Non-pigmented ciliary epithelial cell (primary cell): ENCODE measurements around the gene PHTF2.

Source experiments
- DNase-seq: peaks from one replicate; pipeline ENCODE4 v3.0.0-alpha.2; 2010; ENCODE audit warnings: low read depth

Gene PHTF2

GRCh38 chr7:77877791-77878190 is 79.2 kb downstream of the PHTF2 start:
- peak; percentile 27 for DNase-seq

DNA sequence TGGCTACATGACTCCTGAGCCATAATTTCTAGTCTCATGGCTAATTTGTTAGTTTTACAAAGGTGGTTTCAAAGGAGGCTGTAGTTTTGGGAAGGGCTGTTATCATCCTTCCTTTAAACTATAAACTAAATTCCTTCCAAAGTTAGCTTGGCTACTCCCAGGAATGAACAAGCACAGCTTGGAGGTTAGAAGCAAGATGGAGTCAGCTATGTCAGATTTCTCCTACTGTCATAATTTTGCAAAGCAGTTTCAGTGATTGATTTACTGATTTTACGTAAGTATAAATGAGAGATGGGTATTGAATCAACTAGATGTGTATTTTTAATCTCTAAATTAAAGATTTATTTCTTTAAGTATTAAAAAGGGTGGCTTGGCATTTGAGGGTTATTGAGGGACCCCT is 79.9 kb downstream of the PHTF2 start:
- DNase-seq, result no peak

- no peak for DNase-seq
These were observed 80.7 kb downstream of the PHTF2 start for GRCh38 chr7:77879272-77879671.

GRCh38 chr7:77881871-77882270 is 83.3 kb downstream of the PHTF2 start:
- no peak for DNase-seq

GRCh38 chr7:77885155-77885554 is 86.6 kb downstream of the PHTF2 start:
- DNase-seq, result no peak

DNA sequence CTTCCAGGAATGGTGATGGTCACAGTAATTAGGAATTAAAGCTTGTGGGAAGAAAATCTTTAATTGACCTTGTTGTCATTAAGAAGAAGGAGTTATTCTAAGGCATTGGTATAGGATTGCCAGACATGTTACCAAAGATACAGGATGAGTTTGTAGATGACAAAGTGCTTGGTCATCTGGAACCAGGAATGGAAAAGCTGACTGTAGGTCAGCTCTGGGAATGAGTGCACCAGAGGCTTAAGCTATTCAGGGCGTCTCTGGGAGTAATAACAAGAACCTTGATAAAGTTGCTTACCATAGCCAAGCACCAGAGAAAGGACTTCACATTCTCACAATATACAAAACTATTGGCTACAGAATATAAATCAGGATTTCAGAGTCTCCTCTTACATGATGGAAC is 89.0 kb downstream of the PHTF2 start:
- DNase-seq, result peak; percentile 58

GRCh38 chr7:77888998-77889397 is 90.4 kb downstream of the PHTF2 start:
- DNase-seq, result no peak

- no peak for DNase-seq
These were observed 95.2 kb downstream of the PHTF2 start for GRCh38 chr7:77893813-77894212.

DNA sequence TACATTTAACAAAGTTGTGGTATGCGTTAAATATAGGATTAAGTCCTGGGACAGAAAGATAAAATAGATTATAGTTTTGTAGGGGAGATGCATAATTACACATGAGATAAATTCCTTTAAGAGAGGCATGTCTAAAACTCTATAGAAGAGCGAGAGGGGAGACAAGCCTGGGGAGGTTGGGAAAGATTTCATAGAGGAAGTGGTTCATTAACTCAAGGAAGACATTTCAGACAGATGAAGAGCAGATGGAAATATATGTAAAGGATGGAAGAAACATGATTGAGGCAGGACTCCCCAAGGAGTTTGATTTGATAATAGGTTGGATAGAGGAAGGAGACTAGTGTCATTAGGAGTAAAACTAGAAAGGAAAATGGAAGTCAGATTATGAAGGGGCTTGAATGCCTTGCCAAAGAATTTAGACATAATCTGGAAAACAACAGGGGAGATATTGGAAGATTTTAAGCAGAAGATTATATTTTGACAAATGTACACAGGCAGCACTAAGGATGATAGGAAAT is 96.1 kb downstream of the PHTF2 start:
- DNase-seq, result no peak

DNA sequence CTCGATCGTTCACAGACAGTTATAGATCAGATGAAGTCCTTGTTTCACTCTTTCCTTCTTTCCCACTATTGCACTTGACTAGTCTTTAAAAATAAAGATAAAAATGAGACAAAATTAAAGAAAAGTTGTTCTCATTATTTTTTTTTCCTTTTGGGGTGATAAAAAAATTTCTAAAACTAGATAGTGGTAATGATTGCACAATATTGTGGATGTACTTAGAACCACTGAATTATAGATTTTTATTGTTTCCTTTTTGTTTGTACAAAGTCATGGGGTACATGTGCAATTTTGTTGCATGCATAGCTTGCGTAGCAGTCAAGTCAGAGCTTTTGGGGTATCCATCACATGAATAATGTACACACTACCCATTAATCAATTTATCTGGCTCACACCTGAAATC is 97.3 kb downstream of the PHTF2 start:
- DNase-seq, result no peak

- DNase-seq, result no peak
These were observed 98.5 kb downstream of the PHTF2 start for GRCh38 chr7:77897004-77897547.

DNA sequence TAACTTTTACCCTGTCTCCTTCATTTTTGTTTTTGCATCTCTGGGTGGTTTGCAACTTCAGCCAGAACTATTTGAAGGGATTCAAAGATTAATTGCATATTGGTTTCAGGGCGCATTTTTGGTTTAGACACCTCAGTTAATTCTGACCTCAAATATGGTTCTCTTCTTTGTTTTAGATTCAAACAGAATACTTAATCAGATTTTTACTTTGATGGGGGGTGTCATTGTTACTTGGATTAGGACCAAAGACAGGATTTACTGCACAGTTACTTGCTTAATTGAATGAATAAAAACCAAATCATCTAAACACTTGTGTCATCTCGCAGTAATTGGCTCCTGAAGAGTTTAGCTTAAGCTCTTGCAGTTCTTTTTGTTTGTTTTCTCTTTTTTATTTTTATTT is 100.9 kb downstream of the PHTF2 start:
- no peak for DNase-seq

DNA sequence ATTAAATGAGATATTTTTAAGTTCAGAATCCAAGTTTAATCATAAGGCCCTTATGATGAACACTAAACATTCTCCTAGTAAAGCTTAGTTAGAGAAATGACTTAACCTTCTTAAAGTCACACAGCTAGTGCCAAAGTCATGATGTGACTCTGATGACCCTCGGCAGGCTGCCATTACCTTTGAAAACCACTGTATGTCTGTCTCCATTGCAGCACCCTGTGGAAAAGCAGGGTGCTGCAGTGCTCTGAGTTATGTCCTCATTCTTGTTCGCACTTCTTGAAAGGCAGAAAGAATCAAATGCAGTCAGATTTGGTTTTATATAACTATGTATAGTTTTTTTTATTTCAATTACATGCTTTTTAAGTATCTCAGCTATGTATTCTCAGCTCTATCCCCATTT is 105.0 kb downstream of the PHTF2 start:
- DNase-seq, result no peak

DNA sequence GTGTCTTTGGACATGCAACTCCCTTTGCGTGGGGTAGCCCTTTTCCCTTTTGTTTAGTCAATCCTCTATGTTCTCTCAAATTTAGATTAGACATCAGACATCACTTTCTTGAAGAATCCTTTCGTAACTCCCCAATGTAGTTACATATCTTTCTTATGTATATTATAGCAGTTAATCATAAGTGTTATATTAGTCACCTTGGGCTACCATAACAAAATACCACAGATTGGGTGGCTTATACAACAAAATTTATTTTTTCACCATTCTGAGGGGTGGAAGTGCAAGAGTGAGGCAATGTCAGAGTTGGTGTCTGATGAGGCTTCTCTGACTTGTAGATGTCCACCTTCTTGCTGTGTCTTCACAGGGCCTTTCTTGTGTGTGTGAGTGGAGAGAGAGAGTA is 105.7 kb downstream of the PHTF2 start:
- DNase-seq, result no peak

DNA sequence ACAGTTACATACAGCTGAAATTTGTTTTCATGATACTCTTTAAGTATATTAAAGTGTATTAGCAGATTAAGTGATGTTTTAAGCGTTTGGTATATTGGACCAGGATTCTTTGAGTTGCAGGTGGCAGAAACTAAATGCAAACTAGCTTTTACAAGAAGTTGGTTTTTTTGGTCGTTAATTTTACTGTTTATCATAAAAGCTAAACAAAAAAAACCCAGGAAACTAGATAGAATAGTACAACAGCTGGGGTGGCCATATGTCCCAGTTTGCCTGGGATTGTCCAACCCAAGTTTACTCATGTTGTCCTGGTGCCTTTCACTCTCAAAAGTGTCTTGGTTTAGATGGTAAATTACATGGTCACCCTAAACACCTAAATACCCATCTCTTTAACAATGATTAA is 108.7 kb downstream of the PHTF2 start:
- DNase-seq, result no peak

DNA sequence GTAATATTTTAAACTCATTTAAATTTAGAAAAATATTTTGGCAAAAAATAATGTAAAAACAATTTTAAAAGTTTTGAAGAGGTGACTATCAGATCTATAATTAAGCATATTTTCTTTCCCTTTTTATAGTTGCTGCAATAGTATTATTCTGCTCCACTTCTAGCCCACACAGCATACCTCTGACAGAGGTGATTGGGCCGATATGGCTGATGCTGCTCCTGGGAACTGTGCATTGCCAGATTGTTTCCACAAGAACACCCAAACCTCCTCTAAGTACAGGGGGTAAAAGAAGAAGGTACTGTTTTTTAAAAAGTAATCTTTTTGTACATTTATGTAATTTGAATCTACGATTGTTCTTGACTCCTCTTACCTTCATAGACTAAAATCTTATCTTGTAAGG is 110.1 kb downstream of the PHTF2 start:
- no peak for DNase-seq

GRCh38 chr7:77910124-77910523 is 111.6 kb downstream of the PHTF2 start:
- no peak for DNase-seq

GRCh38 chr7:77912293-77912692 is 113.7 kb downstream of the PHTF2 start:
- DNase-seq, result no peak

- DNase-seq, result no peak
These were observed 115.5 kb downstream of the PHTF2 start for GRCh38 chr7:77913977-77914607.

GRCh38 chr7:77917500-77918262 is 119.1 kb downstream of the PHTF2 start:
- no peak for DNase-seq

DNA sequence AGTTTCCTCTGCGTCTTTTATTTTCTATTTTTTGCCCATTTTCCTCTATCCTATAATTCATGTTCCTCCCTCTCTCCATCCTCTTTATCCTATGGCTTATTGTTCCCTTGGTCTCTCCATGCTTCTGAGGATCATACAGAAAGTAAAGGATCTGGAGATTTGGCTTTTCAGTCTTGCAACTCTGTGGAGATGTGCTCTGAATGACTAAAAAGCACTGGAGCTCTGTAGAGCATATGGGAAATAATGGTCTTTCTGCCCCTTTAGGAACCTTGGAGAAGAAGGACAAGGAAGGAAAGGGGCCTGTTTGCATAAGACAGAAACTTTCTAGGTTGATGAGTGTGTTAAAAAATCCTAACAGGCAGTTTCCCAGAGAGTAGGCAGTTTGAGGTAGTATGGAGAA is 120.1 kb downstream of the PHTF2 start:
- DNase-seq, result no peak

DNA sequence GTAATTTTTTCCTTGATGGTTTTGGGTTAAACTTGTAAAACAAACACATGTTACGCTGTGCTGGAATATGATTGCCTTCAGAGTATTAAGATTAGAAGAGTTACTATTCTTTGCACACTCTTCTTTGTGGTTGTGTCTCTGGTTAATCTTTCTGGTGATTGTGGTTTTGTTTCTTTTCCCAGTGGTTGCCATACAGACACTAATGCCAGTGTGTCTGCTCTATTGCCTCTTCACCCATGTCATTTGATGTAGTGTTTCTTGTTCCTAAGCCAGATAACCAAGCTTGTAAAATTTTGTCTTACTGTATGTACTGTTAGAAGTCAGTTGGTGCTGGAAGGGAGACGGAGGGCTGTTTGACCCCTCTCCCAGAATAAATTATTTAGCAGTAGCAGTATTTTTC is 124.8 kb downstream of the PHTF2 start:
- DNase-seq, result no peak

GRCh38 chr7:77930496-77930895 is 131.9 kb downstream of the PHTF2 start:
- DNase-seq, result no peak
